A673 (cell line): ENCODE results near the gene ADCY3.

Experiments
- CTCF ChIP-seq: fragments of 300-800, 200-600 bp; sonication (generic); conservative IDR thresholded peaks from 2 replicates; pipeline ENCODE4 v1.5.1; 2017; ENCODE audit warnings: low read depth, mild to moderate bottlenecking, antibody characterized with exemption, low read length, moderate library complexity, mixed read lengths
- EZH2 ChIP-seq: fragments of 200-600 bp; sonication (generic); IDR thresholded peaks from 2 replicates; pipeline ENCODE4 v1.6.1; 2017; ENCODE audit warnings: borderline replicate concordance, low read depth, mild to moderate bottlenecking, mixed read lengths, antibody characterized with exemption, low read length; ENCODE audit not compliant: poor library complexity, severe bottlenecking

DNA sequence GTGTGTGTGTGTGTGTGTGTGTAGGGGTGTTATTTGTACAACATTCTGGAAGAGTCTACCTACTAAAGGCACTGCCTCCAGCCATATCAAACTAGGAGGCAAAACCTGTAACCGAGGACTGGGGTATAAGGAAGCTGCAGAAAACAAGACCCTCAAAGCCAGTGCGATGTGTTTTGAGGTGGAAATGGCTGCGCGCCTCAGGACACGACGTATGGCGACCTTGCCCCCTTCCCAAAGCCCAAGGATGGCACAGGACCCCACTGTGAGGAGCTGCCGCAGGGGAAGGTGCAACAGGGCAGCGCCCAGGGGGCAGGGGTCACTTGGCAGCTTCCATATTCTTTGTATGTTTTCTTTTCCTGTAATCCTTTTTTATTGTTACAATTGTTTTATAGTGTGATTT lies 67.0 kb downstream of the ADCY3 start:
- no peak for TF ChIP-seq CTCF
- no peak for TF ChIP-seq EZH2
